SK-MEL-5 (cell line): ENCODE measurements around the gene GPATCH4. TPM values are rescaled to one million over a fixed set of nuclear protein-coding genes. Genes with fewer than 3 reads are reported as not detected.
"Not testable (repeated sequence)": the region's sequence is repeated elsewhere in the genome, so short reads cannot be mapped to it uniquely, and the experiment has no call there.

Experiments used
- DNase-seq: peaks from one replicate; pipeline ENCODE4 v3.0.0-alpha.2; 2016; ENCODE audit warnings: low read depth, low spot score
- in situ Hi-C: cut with HindIII; loops from 2 replicates; pipeline ENCODE4 v1.10.0; 2016; ENCODE audit warnings: low sequenced_read_pairs, high pct_unique_total_duplicates, low pct_unique_long_range_greater_than_20kb
- total RNA-seq: library from RNA; depleted of rRNA; stranded (reverse); fragments of >200 nt; shearing (Covaris generic); gene quantifications from 2 replicates; pipeline ENCODE4 v1.2.3, GENCODE V29; 2014

The GPATCH4 gene
- total RNA-seq, 1 experiment from 2014 or later, result 26.4 TPM

GRCh38 chr1:156589546-156589945 lies 11.7 kb downstream of the GPATCH4 start:
- in situ Hi-C loops, result no loop called here
- DNase-seq, result no peak

- DNase-seq, in situ Hi-C loops: not testable (repeated sequence)
Measured at GRCh38 chr1:156587927-156588326, 13.4 kb downstream of the GPATCH4 start.

- in situ Hi-C loops, result no loop called here
- DNase-seq, result no peak
Measured at GRCh38 chr1:156586892-156587477, 14.3 kb downstream of the GPATCH4 start.

- DNase-seq, result no peak
- in situ Hi-C loops, result no loop called here
Measured at GRCh38 chr1:156586323-156586722, 15.0 kb downstream of the GPATCH4 start.

- DNase-seq, result no peak
- in situ Hi-C loops, result no loop called here
Measured at GRCh38 chr1:156584813-156585212, 16.5 kb downstream of the GPATCH4 start.

GRCh38 chr1:156583821-156584622 lies 17.3 kb downstream of the GPATCH4 start:
- in situ Hi-C loops, result no loop called here
- peak; percentile 83 for DNase-seq

- in situ Hi-C loops, result no loop called here
- no peak for DNase-seq
Measured at GRCh38 chr1:156582388-156583017, 18.8 kb downstream of the GPATCH4 start.

GRCh38 chr1:156581661-156582387 lies 19.5 kb downstream of the GPATCH4 start:
- in situ Hi-C loops, result no loop called here
- no peak for DNase-seq

GRCh38 chr1:156579472-156579871 lies 21.8 kb downstream of the GPATCH4 start, which contains the start of gene TTC24:
TSS of gene TTC24 (plus strand) at chr1:156579723. CDS start at chr1:156581365, 1,642 bp downstream.
- in situ Hi-C loops, result no loop called here
- DNase-seq, result no peak

- in situ Hi-C loops, result no loop called here
- DNase-seq, result no peak
Measured at GRCh38 chr1:156578055-156578454, 23.2 kb downstream of the GPATCH4 start.

- in situ Hi-C loops, result no loop called here
- DNase-seq, result no peak
Measured at GRCh38 chr1:156577550-156577949, 23.7 kb downstream of the GPATCH4 start.

GRCh38 chr1:156574039-156574633 lies 27.1 kb downstream of the GPATCH4 start:
- in situ Hi-C loops, result no loop called here

GRCh38 chr1:156572663-156573018 lies 28.6 kb downstream of the GPATCH4 start:
- in situ Hi-C loops, result no loop called here
- DNase-seq, result no peak

More at GRCh38 chr1:156574039-156574633, 27.1 kb downstream of the GPATCH4 start:
- DNase-seq, result no peak

GRCh38 chr1:156571919-156572662 lies 29.2 kb downstream of the GPATCH4 start, which contains the start of gene IQGAP3:
TSS of gene IQGAP3 (minus strand) at chr1:156572565. CDS start at chr1:156572529, 36 bp downstream.
- in situ Hi-C loops, result no loop called here
- DNase-seq, result peak; percentile 88

- no peak for DNase-seq
- in situ Hi-C loops, result no loop called here
Measured at GRCh38 chr1:156571261-156571852, 29.9 kb downstream of the GPATCH4 start.

GRCh38 chr1:156566436-156566835 lies 34.8 kb downstream of the GPATCH4 start:
- DNase-seq, result no peak
- in situ Hi-C loops, result no loop called here

- DNase-seq, result peak; percentile 14
- in situ Hi-C loops, result no loop called here
Measured at GRCh38 chr1:156565519-156565918, 35.8 kb downstream of the GPATCH4 start.
